ENCODE measurements around the gene INO80C.
"Not testable (repeated sequence)": the region's sequence is repeated elsewhere in the genome, so short reads cannot be mapped to it uniquely, and the experiment has no call there.

INO80C gene

DNA sequence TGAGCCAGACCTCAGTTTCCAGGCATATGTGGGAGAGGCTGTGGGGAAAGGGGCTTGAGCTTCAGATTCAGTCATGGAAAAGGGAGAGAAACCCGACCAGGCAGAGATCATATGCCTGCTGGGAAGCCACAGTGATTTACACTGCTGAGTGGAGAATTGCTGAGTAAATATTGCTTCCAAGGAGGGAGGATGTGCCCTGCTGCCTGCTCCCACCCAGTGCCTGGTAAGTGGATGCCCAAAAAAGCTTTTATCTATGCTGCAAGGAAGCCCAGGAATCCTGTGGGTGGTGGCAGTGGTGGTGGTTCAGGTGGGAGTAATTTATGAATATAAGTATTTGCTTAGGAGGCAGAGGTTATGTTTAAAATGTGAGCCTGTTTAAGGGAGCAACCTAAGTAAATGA is 39.5 kb downstream of the INO80C start:
- DNase-seq, result no peak

DNA sequence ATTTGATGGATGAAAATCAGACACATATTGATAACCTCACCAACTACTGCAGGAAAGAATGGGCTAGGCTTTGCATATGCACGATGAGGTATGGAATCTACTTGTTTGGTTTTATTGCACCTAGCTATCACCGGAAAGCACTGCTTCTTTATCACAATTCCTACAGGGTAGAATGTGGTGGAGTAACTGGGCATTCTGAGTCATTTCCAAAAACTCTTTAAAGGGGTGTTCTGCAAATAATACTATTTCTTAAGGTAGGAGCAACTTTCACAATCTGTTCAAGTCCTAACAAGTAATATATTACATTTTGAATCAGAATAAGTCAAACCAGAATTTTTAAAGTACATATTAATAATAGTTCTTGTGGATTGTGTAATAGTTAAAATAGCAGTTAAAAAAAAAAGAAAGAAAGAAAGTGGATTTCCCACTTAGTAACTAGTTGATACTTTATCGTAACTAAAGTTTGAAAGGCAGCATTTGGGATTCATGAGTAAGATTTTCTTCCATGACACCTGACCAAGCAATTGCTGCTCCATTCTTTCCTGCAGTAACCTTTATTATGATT is 40.5 kb downstream of the INO80C start:
- no peak for DNase-seq

DNA sequence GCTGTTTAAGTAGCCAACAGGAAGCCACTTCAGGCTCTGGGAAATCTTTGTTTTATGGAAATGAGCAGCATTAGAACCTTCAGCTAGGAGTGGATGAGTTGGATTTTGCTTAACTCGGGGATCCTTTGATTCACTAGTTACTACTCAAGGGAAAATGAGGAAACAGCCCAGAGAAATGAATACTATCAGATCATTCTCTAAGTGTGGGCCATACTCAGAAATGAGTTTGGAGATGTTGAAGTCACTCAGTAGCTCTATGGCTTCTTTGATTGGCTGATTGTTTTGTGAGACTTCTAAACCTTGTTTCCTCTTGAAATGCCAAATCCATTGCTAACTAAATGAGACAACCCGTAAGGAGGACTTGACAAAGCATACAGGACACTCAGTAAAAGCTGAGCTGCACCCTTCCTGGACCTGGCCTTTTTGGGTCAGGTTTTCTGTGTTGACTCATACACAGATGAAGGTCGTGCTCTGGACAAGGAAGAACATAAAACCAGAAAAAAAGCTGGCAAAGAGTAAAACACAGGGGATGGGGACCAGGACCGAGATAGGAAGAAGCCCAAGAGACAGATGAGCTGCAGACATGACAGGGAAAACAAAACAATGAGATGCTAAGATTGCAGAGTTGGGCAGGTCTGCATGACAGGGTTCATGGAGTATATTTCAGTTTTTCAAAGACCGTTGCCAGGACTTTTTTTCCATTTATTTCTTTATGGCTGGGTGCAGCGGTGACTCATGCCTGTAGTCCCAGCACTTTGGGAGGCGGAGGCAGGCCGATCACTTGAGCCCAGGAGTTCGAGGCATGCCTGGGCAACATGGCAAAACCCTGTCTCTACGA is 41.6 kb downstream of the INO80C start:
- no peak for DNase-seq

DNA sequence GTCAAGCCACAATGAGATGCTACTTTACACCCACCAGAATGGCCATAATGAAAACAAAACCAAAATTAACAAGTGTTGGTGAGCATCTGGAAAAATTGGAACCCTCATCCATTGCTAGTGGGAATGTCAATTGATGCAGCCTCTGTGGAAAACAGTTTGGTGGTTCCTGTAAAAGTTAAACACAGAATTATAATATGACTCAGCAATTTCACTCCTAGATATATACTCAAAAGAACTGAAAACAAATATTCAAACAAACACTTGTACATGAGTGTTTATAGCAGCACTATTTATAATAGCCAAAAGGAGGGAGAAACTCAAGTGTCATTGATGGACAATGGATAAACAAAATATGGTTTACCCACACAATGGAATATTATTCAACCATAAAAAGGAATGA is 43.0 kb downstream of the INO80C start:
- DNase-seq, result no peak

DNA sequence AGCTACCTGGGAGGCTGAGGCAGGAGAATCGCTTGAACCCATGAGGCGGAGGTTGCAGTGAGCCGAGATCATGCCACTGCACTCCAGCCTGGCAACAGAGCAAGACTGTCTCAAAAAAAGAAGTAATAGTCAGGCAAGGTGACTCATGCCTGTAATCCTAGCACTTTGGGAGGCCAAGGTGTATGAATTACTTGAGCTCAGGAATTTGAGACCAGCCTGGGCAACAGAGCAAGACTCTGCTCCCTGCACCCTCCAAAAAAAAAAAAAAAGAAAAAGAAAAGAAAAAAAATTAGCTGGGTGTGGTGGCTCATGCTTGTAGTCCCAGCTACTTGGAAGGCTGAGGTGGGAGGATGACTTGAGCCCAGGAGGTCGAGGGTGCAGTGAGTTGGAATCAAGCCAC is 44.7 kb downstream of the INO80C start:
- not testable (repeated sequence) for DNase-seq

DNA sequence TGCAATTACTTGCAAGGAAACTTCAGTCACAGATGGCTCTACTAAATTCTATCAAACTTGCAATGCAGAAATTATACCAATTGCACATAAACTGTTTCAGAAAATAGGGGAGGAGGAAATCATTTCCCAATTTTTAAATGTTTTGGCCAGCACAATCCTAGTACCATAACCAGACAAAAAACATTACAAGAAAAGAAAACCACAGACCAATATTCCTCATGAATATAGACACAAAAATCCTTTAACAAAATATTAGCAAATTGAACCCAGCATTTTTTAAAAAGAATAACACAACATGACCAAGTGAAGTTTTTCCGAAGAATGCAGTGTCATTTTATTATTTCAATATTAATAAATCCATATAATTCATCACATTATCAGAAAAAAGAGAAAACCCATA is 45.8 kb downstream of the INO80C start:
- no peak for DNase-seq

DNA sequence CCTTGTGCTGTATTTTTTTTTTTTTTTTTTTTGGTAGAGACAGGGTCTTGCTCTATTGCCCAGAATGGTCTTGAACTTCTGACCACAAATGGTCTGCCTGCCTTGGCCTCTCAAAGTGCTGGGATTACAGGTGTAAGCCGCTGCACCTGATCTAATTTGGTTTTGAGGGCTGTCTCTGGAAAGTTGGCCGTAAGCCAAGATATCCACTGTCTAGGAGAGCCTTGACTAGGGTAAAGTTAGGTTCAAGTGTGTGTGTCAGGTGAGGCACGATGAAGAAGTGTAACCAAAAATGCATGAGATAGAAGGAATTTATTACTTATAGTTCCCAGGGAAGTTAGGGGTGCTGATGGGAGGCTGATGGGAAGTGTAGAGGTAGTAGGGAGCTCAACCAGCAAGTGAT is 46.7 kb downstream of the INO80C start:
- DNase-seq, result no peak

DNA sequence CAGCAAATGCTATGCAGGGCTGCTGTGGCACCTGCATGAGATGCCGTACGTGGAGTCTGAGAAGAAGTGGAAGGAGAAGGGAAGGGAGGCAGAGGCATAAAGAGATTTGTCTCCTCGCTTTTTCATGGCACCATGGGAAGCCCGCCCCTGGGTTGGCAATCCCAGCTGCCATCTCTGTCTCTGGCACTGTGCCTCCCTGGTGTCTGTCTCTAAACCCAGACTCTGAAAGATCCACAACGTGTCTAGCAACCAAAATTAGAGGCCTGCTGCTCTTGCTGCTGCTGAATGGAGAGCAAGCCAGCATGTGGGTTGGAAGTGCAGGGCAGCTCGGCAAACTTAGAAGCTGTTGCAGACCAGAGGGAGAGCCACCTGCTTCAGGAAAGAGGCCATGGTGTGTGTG is 53.1 kb downstream of the INO80C start:
- no peak for DNase-seq

DNA sequence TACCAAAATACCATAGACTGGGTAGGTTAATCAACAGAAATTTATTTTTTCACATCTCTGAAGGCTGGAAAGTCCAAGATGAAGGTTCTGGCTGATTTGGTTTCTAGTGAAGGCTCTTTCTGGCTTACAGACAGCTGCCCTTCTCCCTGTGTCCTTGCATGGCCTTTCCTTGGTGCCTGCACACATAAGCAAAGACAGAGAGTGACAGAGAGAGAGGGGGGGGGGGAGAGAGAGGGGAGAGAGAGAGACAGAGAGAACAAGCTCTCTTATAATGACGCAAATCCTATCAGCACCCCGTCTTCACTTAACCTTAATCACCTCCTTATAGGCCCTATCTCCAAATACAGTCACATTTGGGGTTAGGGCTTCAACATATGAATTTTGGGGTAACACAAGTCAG is 53.9 kb downstream of the INO80C start:
- DNase-seq, result no peak

DNA sequence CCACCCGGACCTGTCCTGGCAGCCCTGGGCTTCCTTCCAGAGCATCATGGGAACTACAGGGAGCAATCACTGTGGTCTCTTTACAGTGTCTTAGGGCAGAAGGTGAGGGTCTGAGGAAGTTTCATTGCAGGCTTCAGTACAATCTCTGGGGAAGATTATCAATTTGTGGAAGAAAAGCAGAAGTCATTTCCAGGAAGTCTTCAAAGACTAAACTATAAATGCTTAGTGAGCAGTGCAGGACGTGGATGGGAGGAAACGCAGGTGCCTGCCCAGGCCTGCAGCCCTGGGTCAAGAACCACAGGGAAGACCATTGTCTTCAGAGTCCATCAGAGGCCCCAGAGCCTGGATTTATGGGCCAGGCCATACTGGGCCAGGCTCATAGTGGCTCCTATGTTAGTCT is 54.3 kb downstream of the INO80C start:
- no peak for DNase-seq

DNA sequence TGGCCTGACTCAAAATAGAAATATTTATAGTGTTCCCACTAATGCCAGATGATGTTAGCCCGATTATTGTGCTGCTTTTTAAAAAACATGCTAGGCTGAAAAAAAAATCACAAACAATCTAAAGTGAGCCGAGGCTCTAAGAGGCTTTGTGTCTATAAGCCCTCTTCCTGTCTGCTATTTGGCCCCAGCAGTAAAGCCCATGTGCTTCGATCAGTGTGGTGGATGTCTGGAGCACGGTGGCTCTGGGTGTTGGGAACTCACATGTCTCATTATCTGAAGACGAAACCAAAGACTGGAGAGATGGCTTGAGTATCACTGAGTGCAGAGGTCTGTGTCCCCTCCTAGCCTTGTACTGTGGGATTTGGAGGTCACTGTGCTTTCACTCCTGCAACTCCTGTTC is 55.1 kb downstream of the INO80C start:
- no peak for DNase-seq

DNA sequence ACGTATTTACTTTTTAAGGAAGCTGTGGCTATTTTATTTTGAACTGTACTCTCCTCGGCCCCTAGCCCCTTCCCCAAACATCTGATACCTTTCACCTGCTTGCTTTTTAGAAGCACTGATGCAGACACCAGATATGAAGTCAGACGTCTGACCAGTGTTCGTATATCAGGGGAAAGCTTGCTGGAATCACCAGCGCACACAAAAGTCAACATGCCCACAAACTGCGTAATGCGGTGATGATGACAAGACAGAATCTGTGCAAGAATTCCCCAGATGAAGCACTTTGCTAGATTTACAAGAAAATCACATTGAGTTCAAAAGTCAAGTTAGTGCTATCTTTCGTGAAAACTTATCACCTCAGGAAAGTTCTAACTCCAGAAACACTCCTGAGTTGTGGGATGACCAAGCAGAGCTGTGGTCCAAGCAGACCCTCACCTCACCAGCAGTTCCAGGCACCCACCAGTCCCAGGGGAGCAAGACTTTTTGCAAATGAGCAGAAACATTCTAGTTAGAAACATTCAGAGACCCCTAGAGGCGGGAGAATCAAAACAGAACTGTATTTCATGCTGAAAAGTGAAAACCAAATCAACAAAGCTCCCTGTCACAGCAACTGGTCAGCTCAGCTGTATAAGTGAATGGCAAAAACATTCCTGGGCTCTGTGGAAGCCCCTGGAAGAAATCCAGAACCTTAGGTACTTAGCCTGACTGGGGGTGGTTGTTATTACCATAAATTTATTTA is 55.7 kb downstream of the INO80C start:
- DNase-seq, result no peak

DNA sequence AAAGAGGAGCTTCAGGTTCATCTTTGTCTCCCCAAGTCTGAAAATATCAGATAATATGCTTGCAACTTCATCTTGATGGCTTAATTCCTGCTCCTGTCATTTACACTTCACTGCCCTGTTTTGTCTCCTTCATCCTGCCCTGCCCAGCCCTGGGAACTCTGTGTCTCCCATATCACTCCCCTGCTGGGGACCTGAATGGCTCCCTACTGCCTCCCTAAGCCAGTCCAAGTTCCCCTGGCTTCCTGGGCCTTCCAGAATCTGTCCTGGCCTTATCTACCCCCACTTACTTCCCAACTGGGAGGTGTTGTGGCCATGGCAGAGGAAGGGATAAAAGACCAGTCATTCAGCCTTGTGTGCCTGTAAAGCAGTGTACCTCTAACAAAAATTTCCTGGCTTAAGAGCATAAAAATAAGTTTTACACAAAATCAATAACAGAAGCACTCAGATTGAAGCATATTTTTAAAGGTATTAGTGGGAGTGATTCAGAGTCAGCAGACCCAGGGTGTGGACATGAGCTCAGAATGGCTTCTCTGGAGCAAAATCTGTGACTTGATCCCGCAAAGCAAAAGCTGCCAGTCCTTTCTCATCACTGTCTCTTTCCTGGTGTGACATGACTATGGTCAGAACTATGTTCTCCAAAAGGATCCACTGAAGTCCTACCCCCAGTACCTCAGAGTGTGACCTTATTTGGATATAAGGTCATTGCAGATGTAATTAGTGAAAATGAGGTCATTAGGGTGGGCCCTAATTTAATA is 59.1 kb downstream of the INO80C start:
- DNase-seq, result no peak

DNA sequence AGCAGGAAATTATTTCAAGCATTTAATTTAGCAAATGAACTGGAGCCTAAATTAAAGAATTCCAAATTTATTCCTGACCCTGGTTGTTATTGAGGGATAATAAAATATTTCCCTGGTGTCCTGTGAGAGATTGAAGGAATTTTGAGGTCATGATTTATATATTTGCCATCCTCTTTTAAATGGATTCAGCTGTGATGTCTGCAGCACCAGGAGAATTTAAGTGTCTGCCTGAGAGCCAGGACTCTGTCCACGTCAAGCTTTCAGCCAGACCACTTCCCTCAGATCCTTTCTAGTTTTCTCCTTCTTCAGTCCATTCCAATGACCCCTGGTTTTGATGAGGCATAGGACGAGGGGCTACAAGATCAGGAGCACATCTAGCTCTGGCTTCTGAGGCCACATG is 59.9 kb downstream of the INO80C start:
- no peak for DNase-seq

DNA sequence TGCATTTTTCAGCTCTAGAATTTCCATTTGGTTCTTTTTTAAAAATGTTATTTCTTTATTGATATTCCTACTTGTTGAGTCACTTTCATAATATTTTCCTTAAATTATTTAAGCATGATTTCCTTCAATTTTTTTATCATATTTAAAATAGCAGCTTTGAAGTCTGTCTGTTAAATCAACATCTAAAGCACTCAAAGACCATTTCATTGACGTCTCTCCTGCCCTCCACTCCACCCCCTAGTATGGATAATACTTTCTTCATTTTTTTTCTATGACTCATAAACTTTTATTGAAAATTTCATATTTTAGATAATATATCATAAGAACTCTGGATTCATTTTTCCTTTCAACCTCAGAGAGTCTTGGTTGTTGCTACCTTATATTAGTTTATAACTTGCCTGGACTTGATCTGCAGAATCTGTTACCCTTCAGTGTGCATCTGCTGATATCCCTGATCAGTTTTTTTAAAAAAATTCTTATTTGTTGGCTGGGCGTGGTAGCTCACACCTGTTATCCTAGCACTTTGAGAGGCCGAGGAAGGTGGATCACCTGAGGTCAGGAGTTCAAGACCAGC is 61.6 kb downstream of the INO80C start:
- DNase-seq, result no peak

DNA sequence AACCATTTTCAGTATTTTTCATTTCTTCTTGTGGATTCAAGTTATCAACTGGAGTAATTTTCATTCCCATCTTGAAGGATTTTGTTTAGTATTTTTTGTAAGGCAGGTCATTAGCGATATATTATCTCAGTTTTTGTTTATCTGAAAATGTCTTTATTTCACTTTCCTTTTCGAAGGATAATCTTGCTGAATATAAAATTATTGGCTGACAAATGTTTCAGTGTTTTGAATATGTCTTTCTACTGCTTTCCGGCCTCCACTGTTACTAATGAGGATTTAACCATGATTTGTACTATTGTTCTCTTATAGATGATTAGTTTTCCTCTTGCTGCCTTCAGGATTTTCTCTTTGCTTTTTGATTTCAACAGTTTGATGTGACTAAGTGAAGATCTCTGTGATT is 62.4 kb downstream of the INO80C start:
- no peak for DNase-seq

DNA sequence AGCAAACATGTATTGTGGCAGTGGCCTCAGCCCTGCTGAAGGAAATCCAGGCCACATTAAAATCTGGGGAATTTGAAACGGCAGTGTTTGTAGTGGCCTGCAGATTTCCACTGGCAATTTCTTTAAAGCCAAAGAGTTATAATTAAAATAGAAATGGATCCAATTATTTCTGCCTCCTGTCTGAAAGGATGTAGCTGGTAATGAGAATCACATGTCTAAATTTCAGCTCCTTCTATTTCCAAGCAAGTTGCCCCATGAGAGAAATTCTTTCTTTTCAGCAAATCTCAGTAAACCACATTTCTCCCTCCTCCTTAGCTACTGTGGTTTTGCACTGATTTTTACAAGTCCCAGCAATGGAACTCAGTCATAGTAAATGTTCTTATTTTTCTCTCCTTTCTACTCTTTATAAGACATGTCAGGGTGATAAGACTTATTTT is 65.2 kb downstream of the INO80C start:
- DNase-seq, result no peak

DNA sequence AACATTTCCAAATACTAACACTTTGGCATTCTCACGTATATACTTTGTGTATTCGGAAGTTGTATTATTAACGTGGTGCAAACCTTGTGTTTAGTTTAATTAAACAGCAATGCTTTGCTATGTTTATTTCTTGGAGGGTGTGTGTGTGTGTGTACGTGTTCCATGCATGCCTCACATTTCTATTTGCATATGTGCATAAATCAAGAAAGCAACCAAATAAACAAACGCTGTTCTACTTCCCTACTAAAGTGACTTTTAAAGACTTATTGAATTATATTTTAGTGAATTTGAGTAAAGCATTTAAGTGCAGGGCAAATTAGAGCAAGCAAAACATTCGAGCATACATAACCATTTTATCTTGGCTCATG is 66.4 kb downstream of the INO80C start:
- no peak for DNase-seq

DNA sequence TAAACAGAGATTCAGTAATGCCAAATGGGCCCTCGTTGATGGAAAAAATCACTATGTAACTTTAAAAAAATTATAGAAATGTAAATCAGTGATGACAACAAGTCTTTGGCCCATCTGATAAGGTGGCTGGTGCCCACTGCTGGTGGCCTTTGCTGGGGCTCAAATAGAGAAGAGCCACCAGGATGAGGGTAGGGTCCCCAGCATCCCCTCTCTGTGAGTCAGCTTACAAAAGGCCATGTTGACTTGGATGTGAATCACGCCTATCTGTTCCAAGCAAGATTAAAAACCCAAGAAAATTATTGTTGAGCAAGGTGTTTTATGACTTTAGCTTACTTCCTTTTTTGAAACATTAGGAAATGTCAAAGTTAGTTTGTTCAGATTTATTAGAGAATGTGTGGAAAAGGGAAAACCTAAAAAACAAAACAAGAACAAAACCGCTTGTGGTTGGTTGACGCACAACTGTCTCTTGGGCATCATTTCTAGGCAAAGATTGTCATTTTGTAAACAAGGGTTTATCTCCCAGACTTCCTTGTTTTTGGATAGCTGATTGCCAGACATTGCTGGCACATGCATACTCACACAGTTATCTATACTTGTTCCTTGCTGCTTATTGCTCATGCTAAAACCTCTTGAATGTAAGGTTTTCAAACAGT is 66.9 kb downstream of the INO80C start:
- DNase-seq, result no peak

DNA sequence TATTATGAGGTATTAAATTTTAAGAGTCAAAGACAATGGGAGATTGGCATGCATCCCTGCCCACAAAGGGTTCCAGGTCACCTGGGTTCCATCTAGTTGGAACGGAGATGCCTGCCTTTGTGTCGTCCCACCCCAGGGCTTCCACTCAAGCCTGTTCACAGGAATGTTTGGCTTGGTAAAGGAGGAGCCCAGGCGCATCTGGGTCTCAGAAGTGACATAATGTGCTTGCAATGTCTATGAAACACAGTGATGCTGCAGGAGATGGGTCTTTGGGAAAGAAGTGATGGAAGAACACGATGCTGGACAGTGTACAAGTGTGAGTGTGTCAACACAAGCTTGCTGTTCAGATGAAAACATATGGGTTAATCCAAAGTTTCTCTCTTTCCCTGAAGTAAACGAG is 71.0 kb downstream of the INO80C start:
- DNase-seq, result no peak

DNA sequence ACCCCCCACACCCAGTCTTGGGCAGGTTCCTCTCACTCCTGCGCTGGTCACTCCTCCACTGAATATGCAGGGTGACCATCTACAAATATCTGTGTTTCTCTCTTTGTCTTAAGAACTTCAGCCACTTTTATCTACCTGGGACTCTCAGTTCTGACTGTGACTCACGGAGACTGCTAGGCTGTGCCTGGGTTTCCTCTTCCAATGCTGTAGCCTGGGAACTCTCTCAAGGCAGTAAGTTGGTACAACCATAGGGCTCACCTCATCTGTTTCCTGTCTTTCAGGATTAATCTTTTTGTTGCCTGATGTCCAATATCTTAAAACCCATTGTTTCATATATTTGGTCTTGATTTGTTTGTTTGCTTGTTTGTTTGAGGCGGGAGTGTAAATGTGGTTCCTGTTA is 73.4 kb downstream of the INO80C start:
- no peak for DNase-seq

DNA sequence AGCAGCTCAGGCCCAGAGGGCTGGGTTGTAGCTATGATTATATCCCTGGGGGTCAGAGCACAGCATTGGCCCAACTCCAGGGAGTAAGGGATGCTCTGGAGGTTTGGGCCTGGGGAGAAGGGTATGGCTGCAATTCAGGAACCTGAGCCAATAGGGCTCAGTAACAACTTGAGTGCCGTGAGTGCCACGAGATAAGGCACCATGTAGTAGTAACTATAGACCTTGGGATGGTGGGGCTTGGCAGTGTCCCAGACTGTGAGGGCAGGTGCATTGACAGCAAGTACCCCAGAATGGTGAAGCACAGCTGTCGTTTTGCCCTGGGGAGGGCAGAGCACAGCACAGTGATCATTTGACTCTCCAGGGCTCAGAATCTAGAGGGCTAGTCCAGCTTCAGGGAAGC is 75.5 kb downstream of the INO80C start:
- DNase-seq, result no peak

DNA sequence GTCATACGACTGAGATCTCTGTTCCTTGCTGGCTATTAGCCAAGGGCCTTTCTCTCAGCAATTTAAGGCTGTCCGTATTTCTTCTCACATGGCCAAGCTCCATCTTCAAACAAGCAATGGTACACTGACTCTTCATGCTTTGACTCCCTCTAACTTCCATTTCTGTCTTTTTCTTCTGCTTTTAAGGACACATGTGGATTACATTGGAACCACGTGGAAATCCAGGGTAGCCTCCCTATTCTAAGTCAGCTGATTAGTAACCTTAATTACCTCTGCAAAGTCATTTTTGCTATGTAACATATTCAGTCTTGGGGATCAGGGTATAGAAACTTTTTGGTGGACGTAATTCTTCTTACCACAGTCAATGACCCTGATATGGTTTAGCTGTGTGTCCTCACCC is 79.2 kb downstream of the INO80C start:
- no peak for DNase-seq

Data from central memory CD4-positive, alpha-beta T cell (primary cell).